Fibroblast of mammary gland (primary cell): ENCODE results near the gene MAST2.

Experiments used
- DNase-seq: peaks from one replicate; pipeline ENCODE4 v3.0.0-alpha.2; 2010; ENCODE audit warnings: low read depth
- H3K4me3 ChIP-seq: 2 replicates; pipeline ENCODE4 v1.5.1; 2011; ENCODE audit warnings: low read depth, mild to moderate bottlenecking, low read length, moderate library complexity; ENCODE audit not compliant: control insufficient read depth
- CTCF ChIP-seq: conservative IDR thresholded peaks from 2 replicates; pipeline ENCODE4 v1.5.1; 2011; ENCODE audit warnings: low read depth, low read length, inconsistent platforms; ENCODE audit not compliant: control insufficient read depth, insufficient read depth

The MAST2 gene

GRCh38 chr1:46034601-46035516, 231.4 kb downstream of the MAST2 start:
- no peak for DNase-seq
- no peak for TF ChIP-seq CTCF
- no peak overlapping the region for H3K4me3 ChIP-seq

- H3K4me3 ChIP-seq, result no peak overlapping the region
- peak; percentile 80 for DNase-seq
- peak; percentile 99 for TF ChIP-seq CTCF
Observed at GRCh38 chr1:46036894-46037839, 233.8 kb downstream of the MAST2 start.

DNA sequence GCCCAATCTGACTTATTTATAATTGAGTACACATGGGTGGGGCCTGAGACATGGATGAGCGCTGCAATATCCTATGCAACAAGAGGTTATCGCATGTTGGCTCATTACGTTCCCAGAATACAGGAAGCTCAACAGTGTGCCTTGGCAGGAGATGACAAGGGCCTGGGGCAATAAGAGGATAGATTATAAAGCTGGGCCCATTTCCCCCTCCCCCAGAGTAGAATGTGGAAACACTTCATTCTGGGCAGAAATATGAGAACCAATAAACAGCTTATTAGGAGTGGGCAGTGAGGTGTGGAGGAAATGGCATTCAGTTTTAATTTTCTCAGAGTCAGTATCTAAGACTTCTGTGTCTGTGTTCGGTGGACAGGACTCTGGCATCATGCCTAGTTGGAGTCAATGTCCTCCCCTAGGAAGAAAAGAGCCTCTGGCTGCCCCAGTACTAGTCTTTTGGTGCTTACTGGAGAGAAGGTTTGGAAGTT, 236.2 kb downstream of the MAST2 start:
- H3K4me3 ChIP-seq, result no peak overlapping the region
- peak; percentile 41 for DNase-seq
- TF ChIP-seq CTCF, result no peak

GRCh38 chr1:46041551-46041950, 238.1 kb downstream of the MAST2 start:
- no peak overlapping the region for H3K4me3 ChIP-seq
- no peak for DNase-seq
- TF ChIP-seq CTCF, result no peak

- H3K4me3 ChIP-seq, result no peak overlapping the region
- no peak for TF ChIP-seq CTCF
Observed at GRCh38 chr1:46041974-46042373, 238.6 kb downstream of the MAST2 start.

GRCh38 chr1:46043458-46044017, 240.1 kb downstream of the MAST2 start:
- no peak overlapping the region for H3K4me3 ChIP-seq
- TF ChIP-seq CTCF, result no peak
- DNase-seq, result no peak

More at GRCh38 chr1:46041974-46042373, 238.6 kb downstream of the MAST2 start:
- peak; percentile 24 for DNase-seq
